NCI-H526 (cell line): ENCODE data around the gene CD8B.

Source experiments
- DNase-seq, 2 experiments: peaks; one replicate each; lab custom pipeline; 2025; lab: John Stamatoyannopoulos, UW

Gene CD8B

DNA sequence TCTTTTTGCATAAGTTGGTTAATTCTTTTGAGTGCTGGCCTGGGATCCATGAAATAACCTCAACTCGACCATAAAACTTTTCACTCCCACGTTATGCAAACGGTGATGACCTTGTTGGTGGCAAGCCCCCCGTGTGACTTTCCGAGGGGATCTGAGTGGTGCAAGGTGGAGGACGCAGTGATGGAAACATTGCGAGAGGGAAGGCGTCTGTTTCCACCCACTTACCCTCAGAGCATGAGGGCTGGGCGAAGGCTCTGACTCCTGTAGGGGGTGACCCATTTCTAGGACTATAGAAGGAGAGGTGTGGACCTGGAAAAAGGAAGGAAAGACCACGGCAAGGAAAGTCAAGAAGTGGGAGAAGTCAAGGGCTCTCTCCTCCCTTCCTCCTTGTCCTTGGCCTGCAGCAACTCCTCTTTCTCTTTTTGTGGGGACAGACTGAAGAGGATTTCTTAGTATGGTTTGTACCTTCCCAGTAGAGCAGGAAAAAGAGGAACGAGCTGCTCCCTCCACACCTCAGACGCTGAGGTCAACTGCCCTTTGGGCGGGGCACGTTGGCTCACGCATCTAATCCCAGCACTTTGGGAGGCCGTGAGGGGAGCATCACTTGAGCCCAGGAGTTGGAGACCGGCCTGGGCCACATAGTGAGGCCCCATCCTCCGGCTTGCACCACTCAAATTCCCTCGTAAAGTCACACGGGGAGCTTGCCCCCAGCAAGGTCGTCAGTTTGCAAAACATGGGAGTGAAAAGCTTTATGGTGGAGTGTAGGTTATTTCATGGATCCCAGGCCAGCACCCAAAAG, 55.4 kb downstream of the CD8B start:
- DNase-seq = no peak

DNA sequence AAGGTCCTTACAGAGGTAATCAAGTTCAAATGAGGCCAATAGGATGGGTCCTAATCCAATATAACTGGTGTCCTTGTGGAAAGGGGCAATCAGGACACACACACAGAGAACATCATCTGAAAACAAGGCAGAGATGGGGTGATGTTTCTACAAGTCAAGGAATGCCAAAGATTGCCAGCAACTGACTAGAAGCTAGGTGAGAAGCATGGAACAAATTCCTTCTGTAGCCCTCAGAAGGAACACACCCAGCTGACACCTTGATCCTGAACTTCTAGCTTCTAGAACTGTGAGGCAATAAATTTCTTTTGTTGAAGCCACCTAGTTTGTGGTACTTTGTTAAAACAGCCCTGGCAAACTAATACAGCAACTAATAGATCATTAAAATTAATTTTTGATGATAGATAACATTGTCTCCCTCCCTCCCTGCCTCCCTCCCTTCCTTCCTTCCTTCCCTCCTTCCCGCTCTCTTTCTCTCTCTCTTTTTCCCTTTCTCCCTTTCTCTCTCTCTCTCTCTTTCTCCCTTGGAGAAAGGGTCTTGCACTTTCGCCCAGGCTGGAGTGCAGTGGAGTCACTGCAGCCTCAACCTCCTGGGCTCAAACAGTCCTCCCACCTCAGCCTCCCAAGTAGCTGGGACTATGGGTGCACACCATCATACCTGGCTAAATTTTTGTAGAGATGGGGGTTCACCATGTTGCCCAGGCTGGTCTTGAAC, 60.7 kb downstream of the CD8B start:
- DNase-seq = no peak

DNA sequence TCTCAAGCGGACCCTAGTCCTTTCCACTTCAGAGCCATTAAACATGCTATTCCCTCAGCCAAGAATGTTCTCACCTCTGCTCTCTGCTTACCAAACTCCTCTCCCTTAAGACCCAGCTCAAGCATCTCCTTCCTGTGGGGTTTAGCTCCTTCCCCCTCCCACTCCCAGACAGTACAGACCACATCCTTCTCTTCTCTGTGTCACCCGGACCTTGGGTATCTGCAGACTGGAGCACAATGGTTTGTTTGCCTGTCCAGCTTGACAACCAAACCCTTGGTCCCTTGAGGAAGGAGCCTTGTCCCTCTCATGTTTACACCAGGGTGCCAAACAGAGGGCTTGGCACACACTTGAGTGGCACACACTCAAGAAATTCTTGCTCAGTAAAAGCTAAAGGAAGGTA, 66.8 kb downstream of the CD8B start:
- DNase-seq = no peak

DNA sequence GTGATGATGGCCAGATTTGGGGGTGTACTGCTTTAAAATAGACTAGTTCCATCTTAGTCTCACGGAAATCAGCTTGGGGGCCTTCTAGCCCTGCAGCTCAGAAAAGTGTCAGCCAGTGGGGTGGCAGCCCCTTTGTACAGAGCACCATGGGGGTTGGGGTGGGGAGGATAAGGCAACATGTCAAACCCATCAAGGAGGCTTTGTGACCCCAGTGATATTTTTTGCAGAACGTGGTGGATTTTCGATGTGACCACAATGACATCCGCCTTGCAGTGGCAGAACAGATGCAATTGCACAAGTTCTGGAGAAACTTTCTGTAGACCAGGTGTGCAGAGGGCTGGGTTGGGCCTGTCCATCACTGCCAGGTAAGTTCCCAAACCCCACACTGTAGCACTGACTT, 67.9 kb downstream of the CD8B start:
- DNase-seq = no peak

DNA sequence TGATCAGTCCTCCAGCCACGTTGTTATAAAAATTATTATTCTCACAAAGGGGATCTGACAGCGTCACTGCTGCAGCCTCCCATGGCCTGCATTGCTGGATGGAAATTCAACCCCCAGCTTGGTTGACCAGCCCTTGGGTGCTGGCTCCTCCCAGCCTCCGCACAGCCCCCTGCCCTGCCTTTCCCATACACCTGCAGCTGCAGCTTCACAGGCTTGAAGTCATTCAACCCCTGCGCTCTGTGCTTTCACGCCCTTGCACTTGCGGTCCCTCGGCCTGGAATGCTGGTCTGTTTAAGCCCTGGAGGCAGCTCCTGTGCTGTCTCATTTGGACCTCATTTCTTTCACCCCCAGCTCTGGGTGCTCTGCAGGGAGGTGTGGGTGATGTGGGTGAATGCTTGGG, 70.1 kb downstream of the CD8B start:
- DNase-seq = peak in 1 of 2 experiments; percentile 71

DNA sequence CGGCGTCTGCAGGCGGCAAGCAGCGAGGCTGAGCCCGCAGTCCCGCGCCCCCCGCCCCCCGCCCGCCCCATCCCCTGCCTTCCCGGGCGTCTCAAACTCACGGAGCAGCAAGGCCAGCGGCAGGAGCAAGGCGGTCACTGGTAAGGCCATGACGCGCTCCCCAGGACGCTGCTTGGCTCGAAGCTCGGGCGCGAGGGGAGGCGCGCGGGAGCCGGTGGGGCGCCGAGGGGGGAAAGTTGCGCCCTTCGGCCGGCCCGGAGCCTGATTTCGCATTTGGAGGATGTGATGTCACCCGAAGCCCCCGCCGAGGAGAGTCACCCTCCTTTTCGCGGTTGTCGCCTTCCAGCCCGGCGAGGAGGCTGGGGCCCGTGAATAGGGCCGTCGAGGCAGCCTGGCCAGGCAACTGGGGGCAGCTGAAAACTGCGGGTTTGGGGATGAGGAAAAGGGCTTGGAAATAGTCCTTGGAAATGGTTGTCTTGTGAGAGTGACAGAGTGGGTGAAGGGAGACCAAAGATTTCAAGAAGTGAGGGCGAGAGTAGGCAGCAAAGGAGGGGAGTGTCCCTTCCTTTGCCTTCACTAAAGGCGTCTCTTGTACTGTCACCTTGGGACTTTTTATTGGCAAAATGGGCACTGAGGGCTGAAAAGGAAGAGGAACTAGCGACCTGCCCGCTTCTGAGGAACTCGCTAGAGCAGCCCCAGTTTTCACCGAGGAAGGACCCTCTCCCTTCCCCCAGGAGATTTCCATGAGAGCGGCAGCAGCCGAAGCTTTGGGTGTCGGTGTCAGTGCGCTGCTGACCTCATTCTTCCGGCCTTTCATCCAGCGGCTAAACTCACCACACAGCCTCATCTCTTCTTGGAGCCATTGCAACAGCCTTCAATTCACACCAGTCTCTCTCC, 70.8 kb downstream of the CD8B start, which contains the start of gene CD8A:
TSS of gene CD8A (minus strand) at position 238 of the 897 bp plus-strand sequence. CDS start at position 150, 88 bp downstream.
- DNase-seq = peak in 1 of 2 experiments; percentile 55

DNA sequence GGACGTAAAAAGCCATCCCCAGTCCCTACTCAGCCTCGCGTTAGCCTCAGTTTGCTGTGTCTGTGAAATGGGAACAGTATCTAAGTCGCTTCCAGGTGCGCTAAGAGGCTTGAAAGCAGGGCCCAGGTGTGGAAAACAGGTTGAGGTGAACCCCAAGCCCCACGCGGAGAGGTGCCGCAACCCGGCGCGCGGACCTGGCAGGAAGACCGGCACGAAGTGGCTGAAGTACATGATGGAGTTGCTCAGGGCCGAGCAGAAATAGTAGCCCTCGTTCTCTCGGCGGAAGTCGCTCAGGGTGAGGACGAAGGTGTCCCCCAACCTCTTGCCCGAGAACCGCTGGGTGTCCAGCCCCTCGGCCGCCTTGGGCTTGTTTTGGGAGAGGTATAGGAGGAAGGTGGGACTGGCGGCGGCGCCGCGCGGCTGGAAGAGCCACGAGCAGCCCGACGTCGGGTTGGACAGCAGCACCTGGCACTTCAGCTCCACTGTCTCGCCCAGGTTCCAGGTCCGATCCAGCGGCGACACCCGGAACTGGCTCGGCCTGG, 71.5 kb downstream of the CD8B start:
- peak in 1 of 2 experiments; percentile 55 for DNase-seq

DNA sequence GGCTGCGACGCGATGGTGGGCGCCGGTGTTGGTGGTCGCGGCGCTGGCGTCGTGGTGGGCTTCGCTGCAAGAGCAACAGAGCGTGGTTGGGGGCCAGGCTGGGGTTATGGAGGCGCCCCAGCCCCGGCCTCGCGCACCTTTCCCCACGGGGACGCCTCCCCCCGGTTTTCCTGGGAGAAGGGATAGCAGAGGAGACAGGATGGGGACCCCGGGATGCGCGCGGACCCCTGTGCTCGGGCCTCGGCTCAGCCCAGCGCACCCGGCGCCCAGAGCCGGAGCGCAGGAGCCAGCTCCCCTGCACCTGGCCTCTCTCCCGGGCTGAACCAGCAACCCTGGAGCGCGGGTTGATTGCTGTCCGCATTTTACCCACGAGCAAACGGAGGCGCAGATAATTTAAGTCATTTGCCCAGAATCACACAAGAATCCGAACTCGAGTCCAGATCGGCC, 72.0 kb downstream of the CD8B start:
- DNase-seq = no peak

DNA sequence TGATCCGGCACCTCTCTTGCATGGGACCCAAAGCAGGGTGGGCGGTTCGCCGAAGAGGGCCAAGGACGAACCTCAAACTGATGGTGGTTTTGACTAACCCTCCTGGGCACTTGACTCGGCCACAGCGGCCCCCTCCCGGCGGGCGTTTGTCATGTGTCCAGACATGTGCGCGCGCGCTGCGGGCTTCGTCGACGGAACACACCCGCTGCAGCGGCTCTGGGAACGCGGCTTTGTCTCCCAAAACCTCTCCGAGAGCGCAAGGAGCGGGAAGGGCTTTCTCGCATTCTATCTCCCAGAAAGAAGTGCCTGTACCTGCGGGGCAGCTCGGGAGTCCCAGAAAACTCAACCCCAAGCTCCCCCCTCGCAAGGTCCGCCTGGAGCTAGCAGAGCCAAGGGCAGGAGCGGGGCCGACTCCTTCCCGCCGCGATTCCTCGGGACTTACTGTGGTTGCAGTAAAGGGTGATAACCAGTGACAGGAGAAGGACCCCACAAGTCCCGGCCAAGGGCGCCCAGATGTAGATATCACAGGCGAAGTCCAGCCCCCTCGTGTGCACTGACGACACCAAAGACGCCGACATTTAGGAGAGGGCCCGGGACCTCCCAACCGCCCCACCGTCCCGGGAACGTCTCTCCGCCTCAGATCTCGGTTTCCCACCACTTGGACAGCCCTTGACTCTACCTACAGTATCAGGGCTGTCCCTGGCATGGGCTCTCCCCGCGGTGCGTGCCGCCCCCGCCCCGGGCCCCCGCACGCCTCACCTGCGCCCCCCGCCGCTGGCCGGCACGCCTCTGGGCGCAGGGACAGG, 72.6 kb downstream of the CD8B start:
- no peak for DNase-seq

DNA sequence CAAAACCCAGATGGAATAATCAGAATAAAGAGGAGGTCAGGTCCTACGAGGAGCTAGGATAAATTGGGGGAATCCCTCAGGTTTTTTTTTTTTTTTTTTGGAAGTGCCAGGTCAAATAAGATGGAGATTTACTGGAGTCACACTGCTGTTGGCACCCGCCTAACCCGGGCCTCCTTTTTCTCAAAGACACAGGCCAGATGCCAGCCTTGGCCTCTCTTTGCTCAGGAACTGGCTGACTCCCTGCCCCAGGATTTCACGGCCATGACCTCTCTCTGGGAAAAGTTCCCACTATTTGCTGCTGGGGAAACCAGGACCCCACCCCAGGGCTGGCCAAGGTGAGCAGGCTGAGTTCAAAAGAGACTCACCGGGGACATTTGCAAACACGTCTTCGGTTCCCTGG, 73.5 kb downstream of the CD8B start:
- no peak for DNase-seq

DNA sequence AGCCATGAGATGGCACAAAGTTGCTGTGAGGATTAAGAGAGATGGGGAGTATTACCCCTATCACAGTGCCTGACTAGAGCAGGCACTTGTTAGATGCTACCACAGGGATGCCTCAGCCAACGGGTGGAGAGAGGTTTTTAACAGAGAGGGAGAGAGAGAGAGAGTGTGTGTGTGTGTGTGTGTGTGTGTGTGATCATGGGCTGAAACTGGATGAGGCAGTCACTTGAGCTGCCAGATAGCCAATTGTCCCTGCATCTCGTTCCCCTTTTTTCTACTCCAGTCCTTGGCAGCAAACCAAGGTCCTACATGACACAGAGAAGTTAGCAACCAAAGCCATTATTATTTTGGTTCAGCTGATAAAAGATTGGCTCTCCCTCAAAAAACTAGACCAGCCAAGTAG, 74.0 kb downstream of the CD8B start:
- DNase-seq = no peak

DNA sequence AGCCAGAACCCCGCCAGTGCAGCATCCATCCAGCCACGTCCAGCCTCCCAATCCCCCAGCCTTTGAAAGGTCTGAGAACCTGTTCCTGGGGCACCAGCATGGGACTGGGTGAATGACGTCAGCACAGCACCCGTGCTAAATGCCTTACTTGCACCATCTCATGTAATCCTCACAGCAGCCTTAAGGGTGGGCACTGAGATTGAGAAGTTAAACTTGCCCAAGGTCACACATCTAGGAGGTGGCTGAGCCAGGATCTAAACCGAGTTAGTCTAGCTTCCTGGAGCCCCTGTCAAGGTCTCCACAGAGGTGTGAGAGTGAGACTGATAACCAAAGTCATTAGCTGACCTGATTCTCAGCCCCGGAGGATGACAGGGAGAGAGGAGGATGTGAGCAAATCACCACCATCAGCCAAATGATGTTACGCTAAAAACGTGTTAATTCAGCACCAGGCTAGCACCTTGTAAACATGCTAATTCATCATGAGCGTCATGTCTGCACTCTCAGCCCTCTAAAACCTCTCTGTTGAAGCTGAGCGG, 75.6 kb downstream of the CD8B start:
- no peak for DNase-seq

DNA sequence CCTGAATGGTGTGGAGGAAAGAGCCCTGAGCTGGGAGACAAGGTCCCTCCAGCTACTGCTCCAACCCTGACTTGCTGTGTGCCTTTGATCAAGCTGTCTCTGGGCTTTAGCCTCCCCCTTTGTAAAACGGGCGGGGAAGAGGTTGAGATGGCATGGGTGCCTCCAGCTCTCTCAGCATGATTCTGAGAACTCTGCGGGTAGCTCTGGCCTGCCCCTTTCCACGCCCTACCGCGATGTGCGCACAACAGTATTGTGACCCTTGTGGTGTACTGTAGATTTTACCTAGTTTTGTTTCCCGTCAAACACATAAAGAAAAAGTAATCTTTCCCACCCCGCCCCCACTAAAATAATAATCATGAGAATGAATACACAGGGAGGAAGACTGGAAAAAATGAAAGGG, 76.2 kb downstream of the CD8B start:
- no peak for DNase-seq

DNA sequence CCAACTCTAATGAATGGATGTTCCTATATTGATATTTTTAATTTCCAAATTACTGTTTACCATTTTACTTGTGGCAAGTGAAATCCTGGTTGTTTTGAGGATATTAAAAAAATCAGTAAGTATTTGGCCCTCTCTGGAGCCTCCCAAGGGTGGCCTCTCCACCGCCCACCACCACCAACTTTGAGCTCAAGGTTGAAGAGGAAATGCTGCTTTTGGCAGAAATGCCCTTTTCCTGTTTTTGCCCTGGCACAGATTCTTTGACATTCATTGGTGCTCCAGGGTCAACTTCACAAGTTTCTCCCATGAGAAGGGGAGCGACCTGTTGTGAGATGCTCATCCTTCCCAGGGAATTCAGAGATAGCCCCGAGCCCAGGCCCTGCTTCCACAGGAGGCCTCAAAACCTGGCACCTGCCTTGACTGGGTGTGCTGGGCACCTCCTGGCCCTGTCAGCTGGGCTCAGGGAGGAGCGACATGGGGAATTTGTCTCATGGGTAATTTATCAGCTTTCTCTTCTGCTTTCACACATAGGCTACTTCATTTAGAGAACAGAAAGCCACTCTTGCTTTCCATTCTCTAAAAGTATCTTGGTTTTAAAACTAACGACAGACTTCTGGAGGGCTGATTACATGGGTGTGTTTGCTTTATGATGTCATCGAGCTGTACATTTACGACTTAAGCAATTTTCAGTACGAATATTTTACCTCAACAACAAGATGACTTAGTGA, 77.9 kb downstream of the CD8B start:
- DNase-seq = no peak

DNA sequence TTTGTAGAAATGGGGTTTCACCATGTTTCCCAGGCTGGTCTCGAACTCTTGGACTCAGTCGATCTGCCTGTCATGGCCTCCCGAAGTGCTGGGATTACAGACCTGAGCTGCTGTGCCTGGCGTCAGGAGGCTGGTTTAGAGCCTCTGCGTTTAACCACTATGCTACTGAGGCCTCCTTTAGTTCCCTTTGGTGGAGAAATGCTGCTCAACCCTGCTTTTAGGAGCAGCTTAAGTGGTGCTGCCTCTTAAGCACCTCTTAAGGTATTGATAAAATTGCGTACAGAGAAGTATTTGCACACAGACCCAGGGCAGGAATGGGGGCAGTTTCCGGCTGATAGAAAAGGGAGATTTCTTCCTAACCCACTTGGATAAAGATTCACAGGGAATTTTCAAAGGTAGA, 78.9 kb downstream of the CD8B start:
- DNase-seq = no peak

DNA sequence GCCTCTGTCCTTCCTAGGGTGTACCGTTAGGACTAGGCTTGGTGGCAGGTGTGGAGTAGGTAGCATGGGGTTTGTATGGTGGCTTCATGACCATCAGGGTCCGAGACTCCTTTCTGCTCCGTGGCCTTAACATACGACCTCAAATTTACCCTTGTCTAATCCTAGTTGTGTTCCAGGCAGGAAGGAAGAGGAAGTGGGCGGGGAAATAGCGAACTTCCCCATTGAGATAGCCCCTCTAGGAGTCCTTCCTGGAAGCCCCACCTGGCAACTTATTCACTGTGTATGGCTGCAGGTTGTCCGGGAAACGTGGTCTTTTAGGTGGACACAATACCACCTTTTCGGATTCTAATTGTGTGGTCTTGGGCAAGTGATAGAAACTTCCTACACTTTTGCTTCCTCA, 80.3 kb downstream of the CD8B start:
- DNase-seq = no peak

DNA sequence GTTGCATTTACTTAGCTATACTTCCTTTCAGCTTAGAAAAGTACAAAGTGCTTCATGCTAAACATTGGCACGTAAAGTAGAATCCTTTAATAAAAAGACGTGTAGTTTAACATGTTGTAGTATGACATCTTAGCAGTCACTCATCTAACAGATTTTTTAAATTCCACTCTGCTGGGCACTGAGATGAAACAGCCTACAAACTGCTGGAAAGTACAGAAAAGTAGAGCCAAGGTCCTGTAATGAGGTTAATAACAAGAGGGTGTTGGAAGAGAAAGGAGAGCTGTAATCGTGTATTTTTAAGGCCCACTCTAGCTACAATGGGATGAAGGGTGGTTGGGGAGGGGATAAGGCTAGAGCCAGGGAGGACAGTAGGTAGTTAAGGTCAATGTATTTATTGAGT, 81.7 kb downstream of the CD8B start:
- no peak for DNase-seq

DNA sequence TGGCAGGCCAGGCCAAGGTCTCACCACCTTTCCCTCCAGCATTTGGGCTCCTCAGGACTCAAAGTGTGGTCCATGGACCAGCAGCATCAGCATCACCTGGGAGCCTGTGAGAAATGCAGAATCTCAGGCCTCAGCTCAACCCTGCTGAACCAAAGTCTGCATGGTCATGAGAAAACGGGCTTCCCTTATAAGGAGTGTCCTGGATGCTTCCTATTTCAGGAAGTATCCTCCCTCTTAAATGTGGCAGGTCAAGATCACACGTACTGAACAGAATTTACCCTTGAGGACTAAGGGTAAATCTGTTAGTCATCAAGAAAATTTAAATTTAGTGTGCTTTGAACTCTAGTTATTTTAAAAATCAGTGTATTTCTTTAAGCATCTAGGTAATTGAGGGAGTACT, 82.7 kb downstream of the CD8B start:
- no peak for DNase-seq

DNA sequence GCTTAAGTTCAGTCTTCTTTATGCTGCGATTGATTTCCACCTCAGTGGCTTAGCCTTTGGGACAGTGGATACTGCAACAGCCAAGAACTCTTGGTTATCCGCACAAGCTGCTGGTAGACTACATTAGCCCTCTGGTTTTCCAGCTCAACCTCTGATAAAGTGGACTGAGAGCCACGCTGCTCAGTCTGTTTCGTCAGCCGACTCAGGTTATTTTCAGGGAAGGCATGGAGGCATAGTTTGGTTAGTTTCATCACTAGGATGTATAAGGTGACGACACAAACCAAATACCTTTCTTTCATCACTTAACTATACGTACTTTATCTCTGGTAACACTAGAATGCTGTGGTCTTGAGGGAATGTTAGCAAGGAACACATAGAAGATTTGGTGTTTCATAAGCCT, 85.2 kb downstream of the CD8B start:
- no peak for DNase-seq

DNA sequence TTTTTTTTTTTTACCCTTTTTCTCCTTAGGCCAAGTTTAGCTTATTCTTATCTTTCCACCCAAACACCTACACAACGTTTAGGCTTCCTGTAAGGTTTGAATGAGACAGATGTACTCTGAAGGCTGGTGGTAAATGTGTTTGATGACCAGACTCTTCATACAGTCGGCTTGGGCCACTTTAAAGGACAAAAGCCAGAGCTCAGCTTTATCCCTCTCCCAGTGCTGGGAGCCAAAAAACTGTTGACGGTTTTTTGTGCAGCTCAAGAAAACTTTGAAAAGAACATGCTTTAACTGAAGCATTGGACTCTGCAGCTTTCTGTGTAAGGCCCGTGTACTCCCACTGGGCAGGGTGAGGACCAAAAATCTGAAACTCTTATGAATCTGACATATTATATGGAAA, 86.3 kb downstream of the CD8B start:
- DNase-seq = no peak
